Iris pigment epithelial cell (primary cell): ENCODE data around the gene SYNDIG1.

ENCODE experiments used
- DNase-seq: peaks from one replicate; pipeline ENCODE4 v3.0.0-alpha.2; 2011; ENCODE audit warnings: low read depth

SYNDIG1 gene

DNA sequence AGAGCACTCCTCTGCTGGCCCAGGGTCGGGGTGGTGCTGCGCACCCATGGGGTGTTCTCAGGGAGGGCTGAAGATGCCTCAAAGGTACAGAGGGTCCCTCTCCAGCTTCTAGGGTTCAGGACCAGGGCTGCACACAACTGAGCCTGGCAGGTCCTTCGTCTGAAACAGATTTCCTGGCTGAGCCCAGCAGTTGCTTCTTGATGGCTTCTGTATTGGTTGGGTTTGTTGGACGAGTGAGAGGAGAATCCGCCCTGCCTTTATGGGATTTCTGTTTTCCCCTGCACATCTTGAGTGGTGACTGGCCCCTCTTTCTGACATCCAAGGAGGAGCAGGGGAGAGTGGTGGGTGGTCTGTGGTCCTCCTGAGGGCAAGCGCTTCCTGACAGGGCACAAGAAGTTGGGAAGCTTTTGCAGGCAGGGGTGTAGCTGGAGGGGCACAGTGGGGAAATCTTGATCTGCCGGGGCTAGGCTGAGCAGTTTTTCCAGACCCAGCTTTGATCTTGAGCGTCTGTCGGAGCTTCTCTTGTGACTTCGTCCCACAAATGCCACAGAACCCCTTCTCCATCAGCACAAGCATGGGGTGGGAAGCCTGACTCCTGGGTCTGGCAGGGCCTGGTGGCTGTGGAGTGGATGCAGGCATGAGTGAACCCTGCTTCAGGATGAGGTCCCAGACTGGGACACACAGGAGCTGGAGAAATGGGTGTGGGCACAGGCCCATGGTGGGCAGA lies 116.5 kb downstream of the SYNDIG1 start:
- DNase-seq, result no peak

DNA sequence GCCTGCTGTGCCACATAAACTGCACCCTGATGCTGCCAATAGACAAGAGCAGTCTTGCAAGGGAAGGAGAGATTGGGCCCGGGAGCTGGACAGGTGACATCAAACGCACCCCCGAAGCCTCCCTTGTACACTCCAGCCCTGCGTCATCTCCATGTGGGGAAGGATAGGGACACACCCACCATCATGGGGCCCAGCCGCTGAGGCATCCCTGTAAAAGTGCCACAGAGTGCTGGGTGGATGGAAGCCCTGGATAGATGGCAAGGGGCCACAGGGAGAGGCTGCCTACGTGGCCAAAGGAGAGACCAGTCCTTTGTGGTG lies 117.1 kb downstream of the SYNDIG1 start:
- no peak for DNase-seq

DNA sequence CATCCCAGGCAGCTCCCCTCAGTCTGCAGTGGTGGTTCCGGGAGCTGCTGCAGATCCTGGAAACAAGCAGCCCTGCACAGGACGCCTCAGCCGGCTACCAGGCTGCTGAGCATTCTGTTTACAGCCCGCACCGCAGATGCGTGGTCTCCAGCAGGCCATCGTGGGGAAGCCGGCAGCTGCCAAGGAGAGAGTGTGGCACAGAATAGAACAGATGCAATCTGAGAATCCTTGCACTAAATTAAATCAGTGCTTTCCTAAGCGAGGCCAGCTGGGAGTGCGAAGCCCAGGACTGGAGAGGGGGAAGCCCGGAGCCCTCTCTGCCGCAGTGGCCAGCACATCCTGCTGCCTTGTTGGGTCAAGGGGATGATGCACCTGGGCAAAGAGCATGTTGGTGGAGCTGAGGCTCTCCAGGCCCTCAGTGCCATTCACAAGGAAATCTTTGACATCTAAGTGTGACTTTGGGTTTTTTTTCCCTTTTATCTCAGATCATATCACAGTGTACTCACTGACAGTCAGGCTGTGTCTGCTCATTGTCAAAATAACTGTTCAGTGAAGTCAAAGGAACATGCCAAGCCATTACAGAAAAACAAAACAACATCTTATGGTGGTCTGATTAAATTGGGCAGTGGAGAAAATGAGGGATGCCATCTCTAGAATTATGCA lies 118.1 kb downstream of the SYNDIG1 start:
- no peak for DNase-seq

DNA sequence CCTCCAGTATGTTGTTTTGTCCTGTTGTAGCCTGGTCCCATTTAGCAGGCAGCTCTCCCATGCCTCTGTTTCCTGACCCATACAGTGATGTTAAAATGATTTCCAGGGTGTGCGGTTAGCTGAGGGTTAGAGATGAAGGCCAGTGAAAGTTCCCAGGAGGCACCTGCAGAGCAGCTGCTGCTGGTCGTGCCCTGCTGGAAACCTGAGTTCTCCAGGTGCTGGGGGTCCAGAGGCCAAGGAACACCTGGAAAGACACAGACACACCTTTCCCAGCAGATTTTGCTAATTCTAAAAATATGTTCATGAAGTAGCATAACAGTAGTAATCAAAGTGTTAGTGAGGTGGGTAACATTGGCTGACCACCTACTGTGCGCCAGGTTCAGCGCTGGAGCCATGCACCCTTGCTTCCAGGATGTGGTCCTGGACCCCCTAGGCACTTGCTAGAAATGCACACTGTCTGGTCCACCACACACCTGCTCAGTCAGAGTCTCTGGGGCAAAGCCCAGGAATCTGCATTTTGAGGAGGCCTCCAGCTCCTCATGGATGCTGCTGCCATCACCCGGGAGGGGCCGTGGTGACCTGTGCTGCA lies 118.7 kb downstream of the SYNDIG1 start:
- no peak for DNase-seq

DNA sequence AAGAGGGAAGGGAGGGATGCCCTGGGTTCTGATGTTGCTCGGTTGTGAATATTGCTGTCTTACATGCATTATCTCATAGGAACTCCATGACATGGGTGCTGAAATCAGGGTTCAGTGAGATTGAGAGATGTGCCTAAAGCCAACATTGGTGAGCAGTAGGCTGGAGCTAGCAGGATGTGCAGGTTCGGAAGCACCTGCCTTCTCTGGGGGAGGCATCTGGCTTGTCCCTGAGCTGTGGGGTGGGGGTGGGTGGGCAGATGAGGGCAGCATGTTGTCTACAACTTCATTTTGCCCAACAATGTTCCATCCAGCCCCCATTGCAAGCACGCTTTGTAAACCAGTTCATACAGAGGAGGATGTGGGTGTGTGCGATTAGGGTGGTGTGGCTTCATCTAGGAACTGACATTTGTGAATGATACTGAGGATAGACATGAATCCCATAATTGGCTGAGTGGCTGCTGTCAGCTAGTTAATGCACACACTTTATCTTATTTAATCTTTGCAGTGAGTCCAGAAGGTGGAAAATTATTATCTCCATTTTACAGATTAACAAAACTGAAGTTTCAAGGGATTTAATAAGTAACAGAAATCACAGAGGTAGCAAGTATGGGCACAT lies 119.4 kb downstream of the SYNDIG1 start:
- DNase-seq, result no peak

DNA sequence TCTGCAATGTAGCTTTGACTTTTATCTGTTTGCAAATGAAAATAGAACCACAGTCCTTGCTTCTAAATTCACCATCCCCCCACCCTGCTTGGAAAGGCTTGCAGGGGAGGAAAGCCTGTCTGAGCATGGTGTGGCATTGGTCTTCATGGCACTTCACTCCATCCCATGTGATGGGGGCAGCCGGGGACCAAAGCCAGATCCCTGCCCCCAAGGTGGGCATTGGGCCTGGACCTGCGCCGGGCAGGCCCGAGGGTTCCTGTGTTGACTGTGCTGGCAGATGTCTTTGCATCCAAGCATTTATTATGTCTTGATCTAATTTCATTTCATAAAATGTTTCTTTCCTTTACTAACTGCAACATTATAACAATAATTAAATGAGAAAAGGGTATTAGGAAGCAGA lies 120.0 kb downstream of the SYNDIG1 start:
- DNase-seq, result no peak

DNA sequence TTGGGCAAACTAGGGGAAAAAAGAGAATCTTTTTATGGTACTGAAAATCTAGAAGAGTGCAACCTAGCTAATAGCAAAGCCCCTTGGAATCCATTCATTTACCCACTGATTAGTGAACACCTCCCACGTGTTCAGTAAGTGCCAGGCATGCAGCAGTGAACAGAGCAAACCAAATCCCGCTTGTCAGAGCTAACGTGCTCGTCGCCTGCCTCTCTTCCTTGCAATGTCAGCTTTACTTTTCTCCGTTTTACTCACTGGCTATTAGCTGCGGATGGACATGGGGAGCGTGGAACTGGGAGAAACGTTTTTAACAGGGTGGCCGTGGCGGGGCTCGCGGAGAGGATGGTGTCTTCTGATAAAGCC lies 120.4 kb downstream of the SYNDIG1 start:
- DNase-seq, result no peak

DNA sequence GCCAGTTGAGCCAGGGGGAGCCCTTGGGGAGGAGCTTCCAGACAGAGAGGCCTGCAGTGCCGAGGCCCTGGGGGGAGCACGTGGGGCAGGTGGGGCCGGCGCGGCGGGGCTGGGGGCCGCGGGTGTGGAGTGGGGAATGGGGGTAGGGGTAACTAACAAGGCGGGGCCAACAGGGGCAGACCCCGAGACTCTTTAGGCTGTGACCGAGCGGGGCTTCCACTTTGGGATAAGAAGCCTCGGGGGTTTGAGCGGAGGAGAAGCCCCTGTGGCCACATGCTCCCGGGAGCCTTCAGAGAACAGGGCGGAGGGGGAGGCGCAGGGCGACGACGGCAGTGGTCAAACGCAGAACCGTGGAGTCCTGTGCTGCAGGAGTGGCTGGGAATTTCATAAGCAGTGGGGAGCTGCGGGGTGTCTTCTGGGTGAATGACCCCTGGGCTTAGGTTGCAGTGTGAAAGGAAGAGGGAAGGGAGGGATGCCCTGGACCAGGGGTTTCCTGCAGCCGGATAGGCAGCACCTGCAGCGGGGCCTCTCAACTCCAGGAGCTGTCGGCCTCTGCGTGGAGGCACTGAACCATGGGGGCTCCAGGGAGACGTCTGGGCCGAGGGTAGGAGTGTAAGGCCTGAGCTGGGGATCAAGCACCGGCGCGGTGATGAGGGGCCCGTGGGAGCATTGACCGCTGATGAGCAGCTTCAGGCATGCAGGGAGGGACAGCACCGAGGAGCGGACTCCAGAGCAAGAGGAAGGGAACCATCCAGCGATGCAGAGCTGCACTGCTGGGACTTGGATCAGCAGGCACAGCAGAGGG lies 121.0 kb downstream of the SYNDIG1 start:
- DNase-seq, result no peak

DNA sequence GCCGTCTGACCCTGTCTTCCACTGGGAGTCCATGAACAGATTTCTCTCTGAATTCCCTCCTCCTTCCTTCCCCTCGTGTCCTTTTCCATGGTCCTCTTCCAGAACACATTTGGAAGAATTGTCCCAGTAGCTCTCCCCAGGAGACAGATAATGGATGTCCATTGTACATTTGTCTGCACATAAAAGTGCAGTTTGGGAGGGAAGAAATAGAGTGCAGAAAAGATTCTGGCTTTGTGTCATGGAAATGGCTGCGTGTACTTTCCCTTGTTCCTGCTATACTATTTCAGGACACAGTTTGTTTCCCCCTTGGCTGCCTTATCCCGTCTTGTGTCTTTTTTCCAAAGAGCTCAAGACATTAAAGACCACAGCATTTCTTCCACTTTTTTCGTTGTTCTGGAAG lies 127.6 kb downstream of the SYNDIG1 start:
- DNase-seq, result no peak

DNA sequence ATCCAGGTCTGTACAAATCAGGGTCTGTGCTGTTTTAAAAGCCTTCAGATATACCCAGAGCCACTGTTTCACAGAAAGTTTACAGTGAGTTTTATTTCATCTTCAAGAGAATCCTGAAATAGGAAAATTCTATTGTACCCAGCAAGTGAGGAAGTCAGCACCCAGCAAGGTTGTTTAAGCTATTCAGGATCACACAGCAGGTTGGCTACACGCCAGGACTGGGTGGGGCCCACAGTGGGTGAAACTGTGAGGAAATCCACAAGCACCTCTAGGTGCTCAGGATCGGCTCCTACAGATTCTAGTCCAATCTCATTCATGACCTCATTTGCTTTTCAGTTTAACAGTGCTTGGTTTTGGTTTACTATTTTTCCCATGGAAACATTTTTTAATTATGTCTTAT lies 128.9 kb downstream of the SYNDIG1 start:
- DNase-seq, result no peak

DNA sequence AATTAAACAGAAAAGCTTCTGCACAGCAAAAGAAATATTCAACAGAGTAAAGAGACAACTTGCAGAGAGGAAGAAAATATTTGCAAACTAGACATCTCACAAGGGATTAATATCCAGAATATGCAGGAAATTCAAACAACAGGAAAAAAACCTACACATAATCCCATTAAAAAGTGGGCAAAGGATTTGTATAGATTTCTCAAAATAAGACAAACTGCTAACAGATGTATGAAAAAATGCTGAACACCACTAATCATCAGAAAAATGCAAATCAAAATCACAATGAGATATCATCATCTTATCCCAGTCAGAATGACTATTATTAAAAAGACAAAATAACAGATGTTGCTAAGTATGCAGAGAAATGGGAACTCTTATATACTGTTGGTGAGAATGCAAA lies 129.6 kb downstream of the SYNDIG1 start:
- no peak for DNase-seq

DNA sequence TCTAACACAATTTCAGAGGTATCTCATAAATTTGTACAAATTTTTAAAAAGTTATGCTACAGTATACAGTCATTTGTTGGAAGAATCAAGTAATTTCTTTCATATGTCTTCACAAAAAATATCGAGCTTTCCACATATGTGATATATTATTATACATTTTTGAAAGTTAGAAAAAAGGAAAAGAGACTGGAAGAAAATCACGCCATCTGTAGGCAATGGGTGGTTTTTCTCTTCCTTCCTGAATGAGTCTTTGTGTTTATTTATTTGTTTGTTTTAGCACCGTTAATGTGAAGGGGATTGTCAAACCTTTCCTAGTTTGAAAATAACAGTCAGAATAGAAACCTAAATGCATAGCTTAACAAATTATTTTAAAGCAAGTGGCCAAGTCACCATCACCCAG lies 130.6 kb downstream of the SYNDIG1 start:
- no peak for DNase-seq

DNA sequence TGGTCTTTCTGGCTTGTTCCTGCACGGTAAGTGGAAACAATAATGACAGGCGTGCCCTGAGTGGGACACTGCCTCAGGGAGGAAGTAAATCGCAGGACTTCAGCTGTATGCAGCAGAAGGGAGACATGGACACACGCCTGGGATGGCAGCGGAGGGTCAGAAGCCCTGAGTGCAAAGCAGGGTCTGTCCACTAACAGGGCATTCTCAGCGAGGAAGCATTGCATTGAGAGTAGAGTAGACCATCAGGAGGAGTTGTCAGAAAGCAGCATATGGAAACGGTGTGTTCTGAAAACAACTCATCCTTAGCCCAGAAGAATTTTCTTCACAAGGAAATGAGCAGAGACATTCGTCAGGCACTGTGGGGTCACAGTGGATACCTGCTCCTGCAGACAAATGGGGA lies 134.0 kb downstream of the SYNDIG1 start:
- DNase-seq, result no peak

DNA sequence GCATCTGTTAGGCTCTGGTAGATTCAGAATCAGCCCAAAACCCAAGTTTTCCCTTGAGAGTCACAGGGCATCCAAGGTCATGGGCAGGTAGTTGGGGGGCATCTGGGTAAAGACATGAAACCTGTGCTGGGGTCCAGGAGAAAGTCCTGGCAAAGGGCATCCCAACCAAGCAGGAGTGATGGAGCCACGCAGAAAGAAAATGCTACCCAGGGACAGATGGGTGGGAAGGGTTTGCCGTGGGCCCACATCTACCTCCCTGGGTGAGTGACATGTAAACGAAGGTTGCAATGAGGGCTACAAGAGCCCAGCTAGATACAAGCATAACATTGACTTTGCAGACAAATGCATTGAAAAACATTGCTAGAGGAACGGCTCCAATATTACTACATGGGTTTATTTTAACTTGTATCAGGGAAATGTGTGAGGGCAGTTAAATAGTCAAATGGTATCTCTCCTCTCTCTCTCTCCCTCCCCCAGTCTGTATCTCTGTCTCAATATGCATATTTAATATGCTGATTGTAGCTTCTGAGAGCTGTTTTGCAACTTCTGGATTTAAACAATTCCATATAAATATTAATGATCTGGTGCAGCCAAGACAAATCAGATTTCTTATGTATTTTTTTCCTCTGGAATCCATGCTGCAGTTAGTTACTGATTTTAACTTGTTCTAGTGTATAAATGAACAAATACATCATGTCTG lies 135.7 kb downstream of the SYNDIG1 start:
- DNase-seq, result no peak

DNA sequence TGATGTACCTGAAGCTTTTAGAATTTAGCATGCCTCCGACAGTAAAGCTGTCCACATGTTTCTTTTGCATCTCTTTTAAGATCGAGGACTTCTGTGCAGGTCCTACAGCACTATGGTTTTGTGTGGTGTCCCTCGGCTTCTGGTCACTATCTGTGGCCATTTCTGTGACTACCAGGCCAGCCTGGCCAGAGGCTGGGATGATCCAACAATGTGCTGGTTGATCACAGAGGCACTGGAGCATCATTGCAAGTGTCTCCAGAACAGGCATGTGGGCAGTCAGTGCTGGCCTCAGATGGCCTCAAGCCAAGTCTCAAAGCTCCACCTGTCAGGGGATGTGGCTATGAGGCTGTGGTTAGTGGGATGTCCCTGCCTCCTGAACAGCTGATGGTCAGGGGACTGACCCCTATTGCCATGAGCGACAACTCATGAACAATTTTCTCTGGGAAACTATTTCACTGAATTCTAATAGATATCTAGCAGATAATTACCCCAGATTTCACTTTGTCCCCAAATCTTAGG lies 136.6 kb downstream of the SYNDIG1 start:
- no peak for DNase-seq

DNA sequence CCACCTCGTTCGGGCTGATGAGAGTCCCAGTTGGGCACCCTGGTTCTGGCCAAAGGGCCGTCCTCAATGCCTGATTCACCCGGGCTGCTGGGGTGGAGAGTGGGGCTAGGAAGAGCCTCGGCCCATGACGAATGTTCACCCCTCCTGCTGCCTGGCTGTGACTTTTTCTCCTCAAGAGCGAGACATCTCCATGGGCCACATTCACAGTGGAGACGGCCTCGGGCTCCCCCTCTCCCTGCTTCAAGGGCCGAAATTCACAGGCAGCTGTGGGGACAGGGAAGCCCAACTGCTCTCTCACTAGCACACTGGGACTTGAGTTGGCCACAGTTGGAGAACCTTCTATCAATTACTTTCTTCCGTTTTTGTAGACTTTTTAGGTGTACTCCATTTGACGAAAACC lies 138.0 kb downstream of the SYNDIG1 start:
- no peak for DNase-seq

DNA sequence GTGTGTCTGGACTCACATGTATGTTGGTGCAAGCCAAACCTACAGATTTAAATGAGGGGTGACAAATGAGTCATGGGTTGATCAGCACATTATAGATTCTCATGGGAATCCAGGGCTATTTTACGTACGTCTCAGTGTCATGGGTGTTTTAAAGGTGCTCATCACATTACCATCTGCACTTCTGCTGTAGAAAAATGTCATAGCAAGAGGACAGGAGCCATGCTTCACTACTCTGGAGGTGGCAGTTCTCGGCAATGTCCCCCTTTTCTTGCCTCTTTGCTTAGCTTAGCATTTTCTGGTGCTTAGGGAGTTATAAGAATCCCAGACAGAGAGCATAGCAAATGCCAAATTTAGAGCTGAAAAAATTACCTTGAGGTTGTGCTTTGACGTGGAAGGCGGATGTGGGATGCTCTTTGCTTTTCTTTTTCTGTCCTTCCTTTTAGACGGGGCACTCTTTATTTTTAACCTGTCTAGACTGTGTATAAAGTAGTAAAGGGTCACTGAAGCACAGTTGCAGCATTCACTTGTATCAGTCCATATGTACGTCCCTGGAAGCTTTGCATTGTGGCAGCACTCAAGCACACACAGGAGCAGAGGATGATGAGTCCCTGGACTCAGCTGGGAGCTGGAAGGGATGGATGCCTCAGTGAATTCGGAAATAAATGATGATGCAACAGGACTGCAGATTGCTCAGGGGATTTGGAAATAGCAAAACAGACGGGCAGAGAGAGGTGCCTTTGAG lies 139.7 kb downstream of the SYNDIG1 start:
- peak; percentile 25 for DNase-seq

DNA sequence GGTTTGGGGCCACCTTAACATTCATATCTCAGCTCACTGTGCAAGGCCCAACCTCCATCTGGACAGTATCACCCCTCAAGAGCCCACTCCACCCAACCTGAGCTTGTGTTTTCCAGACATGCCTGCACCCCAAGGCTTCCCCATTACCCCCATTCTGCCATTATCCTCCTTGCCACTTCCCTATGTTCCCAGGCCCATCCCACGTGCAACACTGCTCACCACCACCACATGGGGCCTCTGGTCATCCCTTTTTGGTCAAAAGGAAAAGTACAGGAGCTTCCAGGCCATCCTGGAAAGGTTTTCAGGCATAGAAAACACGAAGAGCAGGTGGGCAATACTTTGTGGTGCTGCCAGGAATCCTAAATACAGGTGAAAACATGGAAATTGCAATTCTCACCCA lies 140.3 kb downstream of the SYNDIG1 start:
- DNase-seq, result no peak

DNA sequence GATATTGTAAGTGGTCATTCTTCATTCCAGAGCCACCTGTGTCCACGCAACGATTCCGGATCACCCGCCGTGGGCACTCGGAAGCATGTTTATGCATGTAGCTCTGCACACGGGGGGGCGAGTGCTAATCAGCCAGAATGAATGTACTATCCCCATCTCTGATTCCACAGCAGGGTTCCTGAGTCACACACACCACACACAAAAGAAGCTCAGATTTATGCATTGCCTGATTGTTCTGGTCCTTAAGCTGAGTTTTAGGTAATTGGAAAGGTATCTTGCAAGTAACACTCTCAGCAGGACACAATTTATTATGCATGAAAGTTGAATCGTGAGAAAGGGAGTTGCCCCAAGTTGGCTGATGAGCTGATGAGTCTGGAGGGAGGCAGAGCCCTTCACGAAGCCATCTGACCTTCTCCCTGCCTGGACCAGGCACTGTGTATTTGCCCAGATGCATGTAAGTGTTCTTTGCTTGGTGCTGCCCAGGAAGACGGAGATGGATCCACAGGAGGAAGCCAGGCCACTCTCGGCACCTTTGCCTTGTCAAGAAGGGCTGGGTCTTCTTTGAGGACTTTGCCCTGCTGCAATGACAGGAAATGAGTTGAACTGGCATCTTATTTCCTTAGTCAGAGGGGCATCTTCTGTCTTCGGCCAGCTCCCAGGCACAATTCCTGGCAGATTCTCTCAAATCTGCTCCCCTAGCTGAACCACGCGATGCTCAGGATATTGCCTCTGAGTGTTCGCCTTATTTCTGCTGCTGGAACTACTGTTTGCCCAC lies 141.1 kb downstream of the SYNDIG1 start:
- peak; percentile 44 for DNase-seq
